ENCODE measurements around the gene LDAH.

LDAH gene

GRCh38 chr2:20643826-20644225 lies 179.1 kb downstream of the LDAH start:
- TF ChIP-seq, protein P1, sequence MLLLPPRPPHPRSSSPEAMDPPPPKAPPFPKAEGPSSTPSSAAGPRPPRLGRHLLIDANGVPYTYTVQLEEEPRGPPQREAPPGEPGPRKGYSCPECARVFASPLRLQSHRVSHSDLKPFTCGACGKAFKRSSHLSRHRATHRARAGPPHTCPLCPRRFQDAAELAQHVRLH (tag by site-specific recombination; IDR thresholded peaks at IDR 0.05), result no peak
- TF ChIP-seq ZNF768 (tag by site-specific recombination; IDR thresholded peaks at IDR 0.05), result no peak
- no peak for TF ChIP-seq ZNF621 (tag by site-specific recombination; IDR thresholded peaks at IDR 0.05)
- TF ChIP-seq HOXD13 (CRISPR knock-in tag; IDR thresholded peaks at IDR 0.05; ENCODE audit: borderline replicate concordance), result no peak
- TF ChIP-seq ZNF544 (tag by site-specific recombination; IDR thresholded peaks at IDR 0.05), result no peak
- TF ChIP-seq ZNF24 (tag by site-specific recombination; IDR thresholded peaks at IDR 0.05), result no peak
- H3K4me3 ChIP-seq (ENCODE audit: low read depth, low read length), result no peak overlapping the region
- no peaks in the 10 kb centered on the region for H3K4me1 ChIP-seq (ENCODE audit: control insufficient read depth, insufficient read depth, low read length)
- no peaks in the 10 kb centered on the region for H3K9me3 ChIP-seq (ENCODE audit: control insufficient read depth, insufficient read depth, low read depth, low read length)
- POLR2A ChIA-PET, result interaction anchor here (6.1 kb wide), 1 partner anchor 197 kb away, joined by 62 read pairs; the partner anchor contains the start of gene RHOB
- CTCF ChIA-PET, result interaction anchor here (0.9 to 5.9 kb wide), 18 partner anchors 8 to 340 kb away, joined by 3 to 93 read pairs (median 10); partner anchors contain the start of gene RHOB
- H3K36me3 ChIP-seq (ENCODE audit: control insufficient read depth in 2 of 2, insufficient read depth in 1 of 2, low read length in 2 of 2), result peaks cover 0 to 75% of the 10 kb centered on the region in 2 experiments; a peak in 1 of 3 replicates
- no peak overlapping the region for H3K27ac ChIP-seq (ENCODE audit: extremely low read depth, low read depth, low read length)

- Histone ChIP-seq H3K36me3 (ENCODE audit: control insufficient read depth in 2 of 2, insufficient read depth in 1 of 2, low read length in 2 of 2) (peaks cover 0 to 82% of the 10 kb centered on the region in 2 experiments; a peak in 1 of 3 replicates), H3K9me3 (ENCODE audit: control insufficient read depth, insufficient read depth, low read depth, low read length) (no peaks in the 10 kb centered on the region), H3K4me1 (ENCODE audit: control insufficient read depth, insufficient read depth, low read length) (no peaks in the 10 kb centered on the region), H3K27ac (ENCODE audit: extremely low read depth, low read depth, low read length) (no peak overlapping the region), H3K4me3 (ENCODE audit: low read depth, low read length) (no peak overlapping the region)
- POLR2A ChIA-PET, result interaction anchor here (6.1 kb wide), 1 partner anchor 196 kb away, joined by 62 read pairs; the partner anchor contains the start of gene RHOB
- CTCF ChIA-PET, result interaction anchor here (0.5 to 5.9 kb wide), 42 partner anchors 8 to 733 kb away, joined by 3 to 93 read pairs (median 6); partner anchors contain the start of genes HS1BP3 and RHOB
- TF ChIP-seq ZBTB20 (tag by site-specific recombination; IDR thresholded peaks at IDR 0.05) (no peak), YY1 (tag by site-specific recombination; IDR thresholded peaks at IDR 0.05) (no peak), TRIM28 (IDR thresholded peaks at IDR 0.05; ENCODE audit: borderline replicate concordance, low read length) (no peak), ZSCAN16 (tag by site-specific recombination; IDR thresholded peaks at IDR 0.05) (no peak), ZBTB48 (tag by site-specific recombination; IDR thresholded peaks at IDR 0.05) (no peak), ZFHX2 (tag by site-specific recombination; conservative IDR thresholded peaks at IDR 0.05) (peak; percentile 48; the same call in 1 of the 2 replicates), ZNF654 (tag by site-specific recombination; IDR thresholded peaks at IDR 0.05; ENCODE audit: low read depth) (no peak), ZBTB7A (tag by site-specific recombination; IDR thresholded peaks at IDR 0.05; ENCODE audit: low read depth) (no peak), ZNF529 (tag by site-specific recombination; IDR thresholded peaks at IDR 0.05; ENCODE audit: insufficient replicate concordance) (no peak), ZNF24 (tag by site-specific recombination; IDR thresholded peaks at IDR 0.05) (no peak), ZNF366 (tag by site-specific recombination; conservative IDR thresholded peaks at IDR 0.05) (no peak), ZNF624 (tag by site-specific recombination; IDR thresholded peaks at IDR 0.05) (no peak), ZSCAN23 (tag by site-specific recombination; IDR thresholded peaks at IDR 0.05) (no peak), ZNF341 (tag by site-specific recombination; IDR thresholded peaks at IDR 0.05; ENCODE audit: low read depth) (no peak), EGR2 (tag by site-specific recombination; IDR thresholded peaks at IDR 0.05; ENCODE audit: low read depth) (0 out of 2 replicates have a peak, but pooled peaks have one; percentile 9), ZBTB11 (tag by site-specific recombination; conservative IDR thresholded peaks at IDR 0.05; ENCODE audit: low read depth) (no peak)
- TF ChIP-seq, protein P2, sequence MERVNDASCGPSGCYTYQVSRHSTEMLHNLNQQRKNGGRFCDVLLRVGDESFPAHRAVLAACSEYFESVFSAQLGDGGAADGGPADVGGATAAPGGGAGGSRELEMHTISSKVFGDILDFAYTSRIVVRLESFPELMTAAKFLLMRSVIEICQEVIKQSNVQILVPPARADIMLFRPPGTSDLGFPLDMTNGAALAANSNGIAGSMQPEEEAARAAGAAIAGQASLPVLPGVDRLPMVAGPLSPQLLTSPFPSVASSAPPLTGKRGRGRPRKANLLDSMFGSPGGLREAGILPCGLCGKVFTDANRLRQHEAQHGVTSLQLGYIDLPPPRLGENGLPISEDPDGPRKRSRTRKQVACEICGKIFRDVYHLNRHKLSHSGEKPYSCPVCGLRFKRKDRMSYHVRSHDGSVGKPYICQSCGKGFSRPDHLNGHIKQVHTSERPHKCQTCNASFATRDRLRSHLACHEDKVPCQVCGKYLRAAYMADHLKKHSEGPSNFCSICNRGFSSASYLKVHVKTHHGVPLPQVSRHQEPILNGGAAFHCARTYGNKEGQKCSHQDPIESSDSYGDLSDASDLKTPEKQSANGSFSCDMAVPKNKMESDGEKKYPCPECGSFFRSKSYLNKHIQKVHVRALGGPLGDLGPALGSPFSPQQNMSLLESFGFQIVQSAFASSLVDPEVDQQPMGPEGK (tag by site-specific recombination; IDR thresholded peaks at IDR 0.05), result no peak
Observed at GRCh38 chr2:20643060-20643459, 179.8 kb downstream of the LDAH start.
